Duodenal mucosa (tissue), 2 donors: ENCODE data around the gene TMEM240.

Source experiments
- H3K27ac ChIP-seq: one replicate; pipeline ENCODE4 v1.7.0; 2013; ENCODE audit warnings: low read depth, low read length
- H3K27me3 ChIP-seq, 2 donors: one replicate each; pipeline ENCODE4 v1.7.0; 2013; ENCODE audit warnings: low read length in 2 of 2, control low read depth in 1 of 2; ENCODE audit not compliant: insufficient read depth in 2 of 2, control insufficient read depth in 1 of 2
- H3K36me3 ChIP-seq, 2 donors: one replicate each; pipeline ENCODE4 v1.7.0; 2013; ENCODE audit warnings: low read length in 2 of 2, control low read depth in 1 of 2; ENCODE audit not compliant: insufficient read depth in 2 of 2, control insufficient read depth in 1 of 2
- H3K4me1 ChIP-seq, 2 donors: one replicate each; pipeline ENCODE4 v1.7.0; 2013; ENCODE audit warnings: low read length in 2 of 2, control low read depth in 1 of 2; ENCODE audit not compliant: insufficient read depth in 2 of 2, control insufficient read depth in 1 of 2
- H3K4me3 ChIP-seq, 2 donors: one replicate each; pipeline ENCODE4 v1.7.0; 2013; ENCODE audit warnings: low read length in 2 of 2, low read depth in 1 of 2
- H3K9ac ChIP-seq, 2 donors: one replicate each; pipeline ENCODE4 v1.7.0; 2013; ENCODE audit warnings: low read length in 2 of 2, low read depth in 1 of 2
- H3K9me3 ChIP-seq, 2 donors: one replicate each; pipeline ENCODE4 v1.7.0; 2013; ENCODE audit warnings: low read length in 2 of 2, control low read depth in 1 of 2; ENCODE audit not compliant: control insufficient read depth in 1 of 2

Gene TMEM240

GRCh38 chr1:1540818-1541628, 599 bp upstream of the TMEM240 start:
- Histone ChIP-seq H3K9ac (no peak overlapping the region), H3K4me1 (peaks cover 0 to 10% of the 10 kb centered on the region in 2 donors), H3K9me3 (no peaks in the 10 kb centered on the region), H3K4me3 (peak overlapping the region in 1 of 2 donors; percentile 28), H3K27me3 (peaks cover 0 to 4% of the 10 kb centered on the region in 2 donors), H3K36me3 (peaks cover 0 to 23% of the 10 kb centered on the region in 2 donors), H3K27ac (no peak overlapping the region)

- H3K4me3 ChIP-seq: peak overlapping the region; percentile 8 to 45
- H3K27me3 ChIP-seq: peaks cover 0 to 4% of the 10 kb centered on the region in 2 donors
- H3K36me3 ChIP-seq: peaks cover 0 to 23% of the 10 kb centered on the region in 2 donors
- H3K4me1 ChIP-seq: peaks cover 0 to 10% of the 10 kb centered on the region in 2 donors
- H3K27ac ChIP-seq: peak overlapping the region; percentile 3
- H3K9me3 ChIP-seq: no peaks in the 10 kb centered on the region
- H3K9ac ChIP-seq: no peak overlapping the region
Observed at GRCh38 chr1:1539310-1540089, 924 bp downstream of the TMEM240 start.

GRCh38 chr1:1538989-1539309, 1.5 kb downstream of the TMEM240 start:
- H3K9ac ChIP-seq: no peak overlapping the region
- H3K9me3 ChIP-seq: no peaks in the 10 kb centered on the region
- H3K36me3 ChIP-seq: peaks cover 0 to 23% of the 10 kb centered on the region in 2 donors
- peaks cover 0 to 7% of the 10 kb centered on the region in 2 donors for H3K4me1 ChIP-seq
- no peak overlapping the region for H3K27ac ChIP-seq
- H3K27me3 ChIP-seq: peaks cover 0 to 4% of the 10 kb centered on the region in 2 donors
- no peak overlapping the region for H3K4me3 ChIP-seq

GRCh38 chr1:1538334-1538733, 2.1 kb downstream of the TMEM240 start:
- H3K4me3 ChIP-seq: no peak overlapping the region
- no peaks in the 10 kb centered on the region for H3K9me3 ChIP-seq
- no peak overlapping the region for H3K9ac ChIP-seq
- no peak overlapping the region for H3K27ac ChIP-seq
- H3K27me3 ChIP-seq: peaks cover 0 to 4% of the 10 kb centered on the region in 2 donors
- peaks cover 0 to 23% of the 10 kb centered on the region in 2 donors for H3K36me3 ChIP-seq
- H3K4me1 ChIP-seq: peaks cover 0 to 4% of the 10 kb centered on the region in 2 donors

GRCh38 chr1:1537626-1538250, 2.7 kb downstream of the TMEM240 start:
- no peaks in the 10 kb centered on the region for H3K4me1 ChIP-seq

GRCh38 chr1:1536938-1537546, 3.4 kb downstream of the TMEM240 start:
- Histone ChIP-seq H3K27me3 (peaks cover 0 to 4% of the 10 kb centered on the region in 2 donors), H3K27ac (no peak overlapping the region), H3K4me1 (no peaks in the 10 kb centered on the region), H3K36me3 (peaks cover 0 to 19% of the 10 kb centered on the region in 2 donors), H3K9me3 (no peaks in the 10 kb centered on the region), H3K9ac (no peak overlapping the region), H3K4me3 (no peak overlapping the region)

More at GRCh38 chr1:1537626-1538250, 2.7 kb downstream of the TMEM240 start:
- Histone ChIP-seq H3K4me3 (no peak overlapping the region), H3K9me3 (no peaks in the 10 kb centered on the region), H3K9ac (no peak overlapping the region), H3K36me3 (peaks cover 0 to 25% of the 10 kb centered on the region in 2 donors), H3K27ac (no peak overlapping the region), H3K27me3 (peaks cover 0 to 4% of the 10 kb centered on the region in 2 donors)

GRCh38 chr1:1536019-1536937, 4.1 kb downstream of the TMEM240 start:
- peaks cover 0 to 4% of the 10 kb centered on the region in 2 donors for H3K27me3 ChIP-seq
- no peak overlapping the region for H3K27ac ChIP-seq
- no peaks in the 10 kb centered on the region for H3K4me1 ChIP-seq
- no peaks in the 10 kb centered on the region for H3K9me3 ChIP-seq
- H3K36me3 ChIP-seq: peaks cover 0 to 12% of the 10 kb centered on the region in 2 donors
- no peak overlapping the region for H3K4me3 ChIP-seq
- no peak overlapping the region for H3K9ac ChIP-seq

- Histone ChIP-seq H3K4me3 (no peak overlapping the region), H3K27ac (no peak overlapping the region), H3K9me3 (no peaks in the 10 kb centered on the region), H3K9ac (no peak overlapping the region), H3K27me3 (peaks cover 0 to 4% of the 10 kb centered on the region in 2 donors), H3K36me3 (peaks cover 0 to 8% of the 10 kb centered on the region in 2 donors), H3K4me1 (no peaks in the 10 kb centered on the region)
Observed at GRCh38 chr1:1535201-1536018, 5.0 kb downstream of the TMEM240 start.
